Effector CD4-positive, alpha-beta T cell (primary cell): ENCODE results near the gene IGFBP5. TPM values are rescaled to one million over a fixed set of nuclear protein-coding genes. Genes with fewer than 3 reads are reported as not detected.

ENCODE experiments used
- DNase-seq: peaks from one replicate; pipeline ENCODE4 v3.0.0-alpha.2; 2020
- total RNA-seq: gene quantifications from one replicate; lab custom pipeline; 2026; lab: John Stamatoyannopoulos, UW

The IGFBP5 gene
- not detected for total RNA-seq

- no peak for DNase-seq
Observed at GRCh38 chr2:216695401-216695821, at the start of gene IGFBP5. Gene IGFBP5, minus strand, starts transcription at chr2:216695549. Its CDS starts 774 bp downstream, at chr2:216694775.

- no peak for DNase-seq
Observed at GRCh38 chr2:216743781-216744180, 48.4 kb upstream of the IGFBP5 start.

GRCh38 chr2:216742411-216742810, 47.1 kb upstream of the IGFBP5 start:
- DNase-seq: no peak

- no peak for DNase-seq
Observed at GRCh38 chr2:216741223-216741593, 45.9 kb upstream of the IGFBP5 start.

GRCh38 chr2:216740557-216741222, 45.3 kb upstream of the IGFBP5 start:
- no peak for DNase-seq

GRCh38 chr2:216739035-216739434, 43.7 kb upstream of the IGFBP5 start:
- DNase-seq: no peak

- no peak for DNase-seq
Observed at GRCh38 chr2:216737676-216738075, 42.3 kb upstream of the IGFBP5 start.

- DNase-seq: no peak
Observed at GRCh38 chr2:216736326-216736725, 41.0 kb upstream of the IGFBP5 start.

- DNase-seq: no peak
Observed at GRCh38 chr2:216735668-216736067, 40.3 kb upstream of the IGFBP5 start.

GRCh38 chr2:216735086-216735485, 39.7 kb upstream of the IGFBP5 start:
- DNase-seq: no peak

- no peak for DNase-seq
Observed at GRCh38 chr2:216733046-216733445, 37.7 kb upstream of the IGFBP5 start.

GRCh38 chr2:216732334-216732733, 37.0 kb upstream of the IGFBP5 start:
- DNase-seq: no peak

- no peak for DNase-seq
Observed at GRCh38 chr2:216731465-216731864, 36.1 kb upstream of the IGFBP5 start.

- DNase-seq: no peak
Observed at GRCh38 chr2:216730871-216731270, 35.5 kb upstream of the IGFBP5 start.

- DNase-seq: no peak
Observed at GRCh38 chr2:216727346-216728122, 32.2 kb upstream of the IGFBP5 start.

- DNase-seq: no peak
Observed at GRCh38 chr2:216724190-216724589, 28.8 kb upstream of the IGFBP5 start.

- DNase-seq: no peak
Observed at GRCh38 chr2:216721141-216721540, 25.8 kb upstream of the IGFBP5 start.

- no peak for DNase-seq
Observed at GRCh38 chr2:216720722-216721121, 25.4 kb upstream of the IGFBP5 start.

GRCh38 chr2:216717907-216718615, 22.7 kb upstream of the IGFBP5 start:
- no peak for DNase-seq

GRCh38 chr2:216717491-216717901, 22.1 kb upstream of the IGFBP5 start:
- DNase-seq: no peak

- no peak for DNase-seq
Observed at GRCh38 chr2:216716109-216716508, 20.8 kb upstream of the IGFBP5 start.

- DNase-seq: no peak
Observed at GRCh38 chr2:216715402-216715974, 20.1 kb upstream of the IGFBP5 start.

GRCh38 chr2:216714376-216714775, 19.0 kb upstream of the IGFBP5 start:
- DNase-seq: no peak
